GM12878 (cell line): ENCODE results near the gene CFAP74.

Experiments
- CTCF ChIP-seq, 3 experiments: IDR thresholded peaks in 2 of 3; conservative IDR thresholded peaks in 1 of 3; 2 replicates each; pipeline ENCODE4 v1.5.1; 2011; ENCODE audit warnings: low read depth in 3 of 3, low read length in 3 of 3, mild to moderate bottlenecking in 3 of 3, control low read depth in 2 of 3, moderate library complexity in 2 of 3, inconsistent platforms in 1 of 3, mixed read lengths in 1 of 3; ENCODE audit not compliant: control insufficient read depth in 2 of 3, insufficient read depth in 1 of 3; ENCODE audit errors: extremely low read depth in 1 of 3
- EZH2 ChIP-seq: IDR thresholded peaks from 2 replicates; pipeline ENCODE4 v1.6.1; 2012; ENCODE audit warnings: low read depth, mild to moderate bottlenecking, control low read depth, inconsistent platforms, low read length, borderline replicate concordance; ENCODE audit not compliant: control insufficient read depth
- NRF1 ChIP-seq: conservative IDR thresholded peaks from 2 replicates; pipeline ENCODE4 v1.6.1; 2011; ENCODE audit warnings: mild to moderate bottlenecking, low read depth, low read length, improper control_type of control experiment
- SMC3 ChIP-seq: IDR thresholded peaks from 2 replicates; pipeline ENCODE4 v1.6.1; 2011; ENCODE audit warnings: low read length, improper control_type of control experiment, borderline replicate concordance

- no peak for TF ChIP-seq NRF1
- no peak for TF ChIP-seq CTCF (IDR thresholded peaks at IDR 0.05 in 2 of 3, conservative IDR thresholded peaks at IDR 0.05 in 1 of 3; ENCODE audit: control insufficient read depth in 2 of 3, extremely low read depth in 1 of 3, insufficient read depth in 1 of 3, low read depth in 3 of 3, low read length in 3 of 3)
- no peak for TF ChIP-seq SMC3
- no peak for TF ChIP-seq EZH2
Measured at GRCh38 chr1:1877865-1878436, 125.6 kb downstream of the CFAP74 start.
